Measurements from ENCODE around the gene ACSM3. TPM values are rescaled to one million over a fixed set of nuclear protein-coding genes. Genes with fewer than 3 reads are reported as not detected.

Gene ACSM3
- total RNA-seq, 2 donors from 2014 or later, result 1.6 to 1.8 TPM

DNA sequence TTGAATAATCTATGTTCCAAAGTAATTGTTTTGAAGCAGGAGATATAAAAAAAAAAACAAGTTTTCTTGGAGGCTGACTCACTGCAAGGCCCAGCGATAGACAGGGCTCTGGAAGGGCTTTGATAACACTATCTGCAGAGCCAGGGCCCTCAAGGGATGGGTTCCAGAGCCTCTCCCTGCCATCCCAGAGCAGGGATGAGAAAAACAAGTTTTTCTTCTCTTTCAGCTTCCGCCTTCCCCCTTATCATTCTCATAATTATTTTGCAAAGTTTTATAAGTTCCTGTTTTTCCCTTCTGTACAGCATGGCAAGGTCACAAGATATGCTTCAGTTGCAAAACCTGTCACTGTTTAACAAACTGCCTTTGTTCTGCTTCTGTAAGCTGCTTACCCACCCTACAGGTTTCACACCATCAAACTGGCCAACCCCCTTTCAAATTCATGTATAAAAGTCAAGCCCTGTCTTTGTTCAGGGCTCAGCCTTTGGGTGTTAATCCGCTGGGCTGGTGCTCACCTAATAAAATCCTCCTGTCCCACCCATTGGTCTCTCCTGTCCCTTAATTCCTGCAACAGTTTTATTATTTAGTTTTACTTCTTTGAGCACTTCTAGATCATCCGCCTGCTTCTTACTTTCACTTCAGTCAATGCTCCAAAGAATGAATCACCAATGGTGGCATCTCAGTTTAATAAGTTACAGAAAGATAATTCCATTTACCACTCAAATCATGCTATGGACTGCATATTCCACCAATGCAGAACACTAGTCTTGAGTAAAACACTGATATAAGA, 16.6 kb upstream of the ACSM3 start:
- DNase-seq, result no peak
- H3K4me1 Mint-ChIP-seq, result no peaks in the 10 kb centered on the region
- no peak overlapping the region for H3K9ac ChIP-seq (ENCODE audit: extremely low read depth, low read length, poor library complexity, severe bottlenecking)
- 86 to 93% methylated on average over 3 to 4 of the region's 4 CpGs for WGBS, 2 experiments (ENCODE audit: insufficient coverage in 1 of 2, insufficient read length in 1 of 2)
- TF ChIP-seq, protein P1, sequence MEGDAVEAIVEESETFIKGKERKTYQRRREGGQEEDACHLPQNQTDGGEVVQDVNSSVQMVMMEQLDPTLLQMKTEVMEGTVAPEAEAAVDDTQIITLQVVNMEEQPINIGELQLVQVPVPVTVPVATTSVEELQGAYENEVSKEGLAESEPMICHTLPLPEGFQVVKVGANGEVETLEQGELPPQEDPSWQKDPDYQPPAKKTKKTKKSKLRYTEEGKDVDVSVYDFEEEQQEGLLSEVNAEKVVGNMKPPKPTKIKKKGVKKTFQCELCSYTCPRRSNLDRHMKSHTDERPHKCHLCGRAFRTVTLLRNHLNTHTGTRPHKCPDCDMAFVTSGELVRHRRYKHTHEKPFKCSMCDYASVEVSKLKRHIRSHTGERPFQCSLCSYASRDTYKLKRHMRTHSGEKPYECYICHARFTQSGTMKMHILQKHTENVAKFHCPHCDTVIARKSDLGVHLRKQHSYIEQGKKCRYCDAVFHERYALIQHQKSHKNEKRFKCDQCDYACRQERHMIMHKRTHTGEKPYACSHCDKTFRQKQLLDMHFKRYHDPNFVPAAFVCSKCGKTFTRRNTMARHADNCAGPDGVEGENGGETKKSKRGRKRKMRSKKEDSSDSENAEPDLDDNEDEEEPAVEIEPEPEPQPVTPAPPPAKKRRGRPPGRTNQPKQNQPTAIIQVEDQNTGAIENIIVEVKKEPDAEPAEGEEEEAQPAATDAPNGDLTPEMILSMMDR (conservative IDR thresholded peaks at IDR 0.05), result no peak
- no peaks in the 10 kb centered on the region for H3K36me3 Mint-ChIP-seq (ENCODE audit: low read depth)
- peaks cover 17% of the 10 kb centered on the region for H3K9me3 ChIP-seq (ENCODE audit: control insufficient read depth, low read length)
- H3K27me3 ChIP-seq (ENCODE audit: control insufficient read depth, insufficient read depth, low read length, poor library complexity, severe bottlenecking), result peaks cover 1% of the 10 kb centered on the region
- H3K9me3 Mint-ChIP-seq, result peaks cover 20% of the 10 kb centered on the region
- H3K27me3 Mint-ChIP-seq (ENCODE audit: insufficient read depth), result peaks cover 11% of the 10 kb centered on the region
- no peak overlapping the region for H3K27ac Mint-ChIP-seq
- H3K4me3 Mint-ChIP-seq, result no peak overlapping the region
- H3K4me1 ChIP-seq (ENCODE audit: control insufficient read depth, insufficient read depth, low read length), result no peaks in the 10 kb centered on the region
- H3K4me3 ChIP-seq (ENCODE audit: low read length), result no peak overlapping the region
- H3K27ac ChIP-seq (ENCODE audit: low read depth, low read length), result no peak overlapping the region
- H3K36me3 ChIP-seq (ENCODE audit: control insufficient read depth, insufficient read depth, low read length), result no peaks in the 10 kb centered on the region

DNA sequence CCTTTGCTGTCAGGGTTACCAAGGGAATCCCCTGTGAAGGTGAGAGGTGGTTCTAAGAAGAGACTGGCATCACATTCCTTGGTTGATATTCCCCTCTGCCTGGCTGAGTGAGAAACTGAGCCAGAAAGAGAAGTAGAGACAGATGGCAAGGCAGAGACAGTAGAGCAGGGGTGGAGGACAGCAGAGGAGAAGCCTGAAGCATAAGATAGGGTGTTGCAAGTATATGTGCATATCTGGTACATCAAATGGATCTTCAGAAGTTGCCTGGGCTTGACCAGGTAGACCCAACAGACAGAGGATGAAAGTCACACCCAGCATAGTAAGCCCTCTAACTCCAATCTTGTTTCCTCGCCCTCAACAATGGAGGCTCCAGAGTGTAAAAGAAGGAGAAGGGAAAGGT, 14.3 kb upstream of the ACSM3 start:
- Histone ChIP-seq H3K27me3 (ENCODE audit: control insufficient read depth, insufficient read depth, low read length, poor library complexity, severe bottlenecking) (peaks cover 14% of the 10 kb centered on the region), H3K36me3 (ENCODE audit: control insufficient read depth, insufficient read depth, low read length) (no peaks in the 10 kb centered on the region), H3K27ac (ENCODE audit: low read depth, low read length) (no peak overlapping the region), H3K4me3 (ENCODE audit: low read length) (no peak overlapping the region), H3K9me3 (ENCODE audit: control insufficient read depth, low read length) (peaks cover 17% of the 10 kb centered on the region), H3K4me1 (ENCODE audit: control insufficient read depth, insufficient read depth, low read length) (no peaks in the 10 kb centered on the region), H3K9ac (ENCODE audit: extremely low read depth, low read length, poor library complexity, severe bottlenecking) (no peak overlapping the region)
- TF ChIP-seq, protein P1 (conservative IDR thresholded peaks at IDR 0.05), result no peak
- WGBS, 2 experiments (ENCODE audit: insufficient coverage in 1 of 2, insufficient read length in 1 of 2), result 100% methylated on average over 1 of the region's 1 CpG; no CpG with 5 or more reads in 1 of the 2 experiments
- no peak overlapping the region for H3K27ac Mint-ChIP-seq
- no peaks in the 10 kb centered on the region for H3K36me3 Mint-ChIP-seq (ENCODE audit: low read depth)
- DNase-seq, result no peak
- peaks cover 15% of the 10 kb centered on the region for H3K27me3 Mint-ChIP-seq (ENCODE audit: insufficient read depth)
- H3K4me3 Mint-ChIP-seq, result no peak overlapping the region
- peaks cover 20% of the 10 kb centered on the region for H3K9me3 Mint-ChIP-seq
- H3K4me1 Mint-ChIP-seq, result no peaks in the 10 kb centered on the region

DNA sequence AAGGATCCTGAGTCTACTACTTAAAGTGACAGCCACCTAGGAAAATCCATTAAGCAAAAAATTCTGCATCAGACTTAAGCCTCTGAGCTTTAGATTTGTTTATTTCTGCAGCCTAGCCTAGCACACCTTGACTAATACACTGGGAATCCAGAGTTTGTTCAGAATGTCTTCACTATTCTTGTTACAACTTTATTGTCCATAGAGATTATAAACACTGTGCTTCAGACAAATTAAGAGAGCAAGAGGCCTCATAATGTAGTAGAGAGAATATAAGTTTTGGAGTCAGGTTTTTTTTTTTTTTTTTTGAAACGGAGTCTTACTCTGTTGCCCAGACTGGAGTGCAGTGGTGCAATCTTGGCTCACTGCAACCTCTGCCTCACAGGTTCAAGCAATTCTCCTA, 13.3 kb upstream of the ACSM3 start:
- no peaks in the 10 kb centered on the region for H3K36me3 Mint-ChIP-seq (ENCODE audit: low read depth)
- TF ChIP-seq, protein P1 (conservative IDR thresholded peaks at IDR 0.05), result no peak
- DNase-seq, result no peak
- Histone ChIP-seq H3K27ac (ENCODE audit: low read depth, low read length) (no peak overlapping the region), H3K4me1 (ENCODE audit: control insufficient read depth, insufficient read depth, low read length) (no peaks in the 10 kb centered on the region), H3K36me3 (ENCODE audit: control insufficient read depth, insufficient read depth, low read length) (no peaks in the 10 kb centered on the region), H3K4me3 (ENCODE audit: low read length) (no peak overlapping the region), H3K9me3 (ENCODE audit: control insufficient read depth, low read length) (peaks cover 17% of the 10 kb centered on the region), H3K9ac (ENCODE audit: extremely low read depth, low read length, poor library complexity, severe bottlenecking) (no peak overlapping the region), H3K27me3 (ENCODE audit: control insufficient read depth, insufficient read depth, low read length, poor library complexity, severe bottlenecking) (peaks cover 18% of the 10 kb centered on the region)
- 86% methylated on average over 1 of the region's 1 CpG; no CpG with 5 or more reads in 1 of the 2 experiments for WGBS, 2 experiments (ENCODE audit: insufficient coverage in 1 of 2, insufficient read length in 1 of 2)
- H3K4me3 Mint-ChIP-seq, result no peak overlapping the region
- H3K27ac Mint-ChIP-seq, result no peak overlapping the region
- H3K4me1 Mint-ChIP-seq, result no peaks in the 10 kb centered on the region
- H3K9me3 Mint-ChIP-seq, result peaks cover 20% of the 10 kb centered on the region
- H3K27me3 Mint-ChIP-seq (ENCODE audit: insufficient read depth), result peaks cover 18% of the 10 kb centered on the region

Measured in endodermal cell (in vitro differentiated cells).